DMS114 treated with DMSO at 0.1 percent for 48 hours (cell line): ENCODE results near the gene PLEKHM1.
"Not testable (repeated sequence)": the region's sequence is repeated elsewhere in the genome, so short reads cannot be mapped to it uniquely, and the experiment has no call there.

Experiments used
- DNase-seq: peaks from one replicate; lab custom pipeline; 2025; ENCODE audit not compliant: unreplicated experiment; lab: John Stamatoyannopoulos, UW

Gene PLEKHM1

DNA sequence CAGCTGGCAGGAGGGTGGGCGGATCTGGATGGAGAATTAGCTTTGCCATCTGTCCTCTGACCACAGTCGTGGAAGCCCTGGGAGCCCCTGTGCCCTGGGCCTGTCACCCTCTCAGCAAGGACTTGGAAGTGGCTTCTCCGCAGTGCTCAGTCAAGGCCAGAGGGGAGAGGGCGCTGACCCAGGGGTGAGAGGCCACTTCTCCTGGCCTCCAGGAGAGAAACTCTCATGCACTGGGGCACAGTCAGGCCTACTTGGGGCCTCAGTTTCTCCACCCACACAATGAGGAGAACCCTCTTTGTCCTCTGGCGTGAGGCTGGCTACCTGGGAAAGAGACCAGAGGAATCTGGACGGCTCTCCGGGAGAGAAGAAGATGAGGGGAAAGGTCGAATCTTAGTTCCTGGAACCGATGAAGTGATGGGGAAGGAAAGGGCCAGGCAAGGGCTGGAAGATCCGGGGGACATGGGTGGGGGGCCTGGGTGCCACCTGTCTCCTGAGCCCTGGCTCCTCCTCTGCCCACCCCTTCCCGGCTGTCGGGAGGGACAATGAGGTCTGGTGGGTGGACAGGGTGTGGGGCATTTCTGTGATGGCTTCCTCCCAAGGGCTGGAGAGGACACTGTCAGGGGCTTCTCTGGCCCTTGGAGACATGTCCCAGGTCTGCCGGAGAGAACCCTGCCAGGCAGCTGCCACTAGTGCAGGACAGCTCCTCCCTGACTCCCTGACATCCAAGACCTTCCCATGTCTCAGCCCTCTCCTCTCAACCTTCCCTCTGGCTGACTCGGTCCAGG is 48.8 kb downstream of the PLEKHM1 start:
- no peak for DNase-seq

- not testable (repeated sequence) for DNase-seq
These were observed 49.5 kb downstream of the PLEKHM1 start for GRCh38 chr17:45440839-45441515.

DNA sequence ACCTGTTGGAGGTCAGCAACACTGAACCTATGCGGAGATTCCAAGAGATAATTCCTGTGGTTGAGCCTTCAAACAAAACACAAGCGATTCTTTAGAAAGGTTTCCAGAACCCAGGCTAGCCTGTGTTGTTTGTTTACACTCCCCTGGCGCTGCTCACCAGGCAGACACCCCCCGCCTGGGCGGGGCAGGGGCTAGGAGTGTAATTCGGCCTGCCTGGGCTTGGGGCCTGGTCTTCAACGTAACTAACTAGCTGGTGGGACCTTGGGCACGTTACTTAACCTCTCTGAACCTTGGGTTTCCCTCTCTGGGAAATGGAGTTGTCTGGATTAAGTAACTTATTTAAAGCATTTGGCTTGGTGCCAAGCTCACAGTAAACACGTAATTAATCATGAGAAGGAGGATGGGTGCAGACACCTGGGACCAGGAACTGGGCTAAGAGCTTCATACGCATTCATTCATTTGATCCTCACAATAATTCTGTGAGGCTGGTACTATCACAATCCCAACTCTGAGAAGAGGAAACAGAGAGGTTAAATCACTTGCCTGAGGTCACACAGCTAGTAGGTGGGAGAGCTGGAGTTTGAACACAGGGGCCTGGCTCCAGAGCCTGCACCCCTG is 50.3 kb downstream of the PLEKHM1 start:
- no peak for DNase-seq

GRCh38 chr17:45438931-45439610 is 51.5 kb downstream of the PLEKHM1 start:
- DNase-seq: no peak

DNA sequence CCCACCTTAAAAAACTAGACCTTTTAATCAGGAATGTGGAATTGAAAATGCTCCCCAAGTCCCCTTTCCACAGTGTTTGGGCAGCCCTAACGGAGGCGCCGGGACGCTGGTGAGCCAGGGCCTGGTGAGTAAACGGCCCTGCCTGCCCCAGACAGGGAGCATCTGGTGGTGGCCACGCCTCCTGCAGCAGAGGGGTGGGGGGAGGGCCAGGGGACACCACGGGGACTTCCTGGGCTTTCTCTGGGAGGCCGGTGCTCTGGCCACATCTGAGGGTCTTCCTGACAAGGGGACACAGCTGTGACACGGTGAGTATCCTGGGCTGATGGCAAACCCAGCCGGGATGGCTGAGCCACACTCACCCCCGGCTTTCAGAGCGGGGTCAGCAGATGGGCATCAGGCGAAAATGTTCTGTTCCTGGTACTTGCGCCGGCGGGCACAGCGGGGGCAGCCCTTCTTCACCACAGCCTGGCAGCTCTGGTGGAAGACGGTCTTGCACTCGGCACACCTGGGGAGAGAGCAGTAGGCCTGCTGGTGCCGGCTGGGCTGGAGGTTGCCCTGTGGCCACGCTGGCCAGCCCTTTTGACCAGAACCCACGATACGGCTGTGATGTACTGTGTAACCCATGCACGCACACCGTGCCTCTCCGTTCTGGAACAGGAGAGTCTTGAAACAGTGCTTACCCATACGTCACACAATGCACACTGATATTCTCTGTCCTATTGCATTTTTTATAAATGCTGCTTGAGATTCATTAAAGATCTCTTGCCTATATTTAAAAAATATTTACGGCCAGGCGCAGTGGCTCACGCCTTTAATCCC is 52.8 kb downstream of the PLEKHM1 start:
- no peak for DNase-seq

DNA sequence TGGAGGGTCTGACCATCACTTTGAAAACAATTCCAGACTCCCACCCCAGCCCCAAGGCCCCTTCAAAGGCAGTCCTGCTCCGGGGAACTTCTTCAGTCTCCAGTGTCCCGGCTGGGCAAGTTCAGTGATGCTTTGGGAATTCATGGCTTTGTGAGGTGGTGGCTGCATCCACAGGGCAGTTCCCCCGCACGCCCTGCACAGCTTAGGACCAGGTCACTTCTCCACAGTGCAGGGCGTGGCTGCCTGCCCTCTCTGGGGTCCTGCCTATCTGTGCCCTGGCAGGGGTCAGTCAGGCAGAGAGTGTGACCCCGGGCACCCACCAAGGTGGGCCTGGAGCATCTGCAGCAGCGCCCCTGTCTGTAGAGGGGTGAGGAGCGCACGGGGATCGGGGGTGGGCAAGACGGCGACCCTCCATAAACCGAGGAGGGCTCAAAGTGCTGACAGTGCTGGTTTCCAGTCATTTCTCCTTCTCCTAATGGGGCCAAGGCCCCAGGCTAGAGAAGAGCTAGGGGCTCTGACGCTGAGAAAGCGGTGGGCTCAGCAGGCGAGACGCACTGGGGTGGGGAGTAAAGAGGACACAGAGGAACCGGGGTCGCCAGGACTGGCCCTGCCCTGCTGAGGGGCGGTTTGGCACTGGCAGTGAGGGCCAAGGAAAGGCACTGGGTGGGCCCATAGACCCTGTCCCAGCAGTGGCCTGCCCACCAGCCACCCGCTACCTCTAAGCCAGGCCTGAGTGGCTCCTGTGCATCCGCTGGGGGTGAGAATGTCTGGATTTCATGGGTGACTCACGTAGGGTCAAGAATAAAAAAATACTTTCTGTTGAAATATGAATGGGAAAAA is 53.7 kb downstream of the PLEKHM1 start:
- no peak for DNase-seq

- DNase-seq: no peak
These were observed 54.4 kb downstream of the PLEKHM1 start for GRCh38 chr17:45436161-45436560.

DNA sequence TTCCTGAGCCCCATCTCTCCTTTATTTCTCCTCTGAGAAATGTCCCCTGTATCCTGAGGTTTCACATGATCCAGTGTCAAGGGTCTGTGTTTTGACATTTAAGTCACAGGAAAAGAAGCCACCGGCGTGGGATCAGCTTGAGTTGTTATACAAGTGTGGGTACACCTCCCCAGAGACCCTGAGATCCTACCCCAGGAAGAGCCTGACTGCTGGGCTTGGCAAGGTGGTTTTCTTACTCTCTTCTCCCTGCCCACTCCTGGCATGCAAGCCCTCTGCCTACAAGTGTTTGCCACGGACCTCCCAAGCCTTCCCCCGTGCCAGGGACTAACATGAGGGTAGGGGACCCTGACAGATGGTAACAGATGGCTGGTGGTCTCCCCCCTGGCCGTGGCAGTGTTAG is 55.0 kb downstream of the PLEKHM1 start:
- DNase-seq: no peak

DNA sequence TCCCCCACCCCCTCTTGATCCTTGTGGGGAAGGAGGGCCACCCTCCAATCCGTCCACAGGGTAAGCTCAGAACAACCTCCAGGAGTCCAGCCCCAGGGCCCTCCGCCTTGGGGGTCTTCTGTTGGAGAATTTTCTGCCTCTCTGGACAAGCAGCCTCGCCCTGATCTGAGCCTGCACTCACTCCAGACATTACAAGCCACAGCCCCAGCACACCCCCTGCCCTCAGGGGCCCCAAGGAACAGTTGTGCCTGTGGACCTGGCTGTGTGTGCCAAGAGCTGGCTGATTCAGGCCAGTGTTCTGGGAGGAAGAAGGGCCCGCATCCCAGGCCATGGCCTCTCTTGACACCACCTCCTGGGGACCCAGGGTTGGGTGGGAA is 57.4 kb downstream of the PLEKHM1 start:
- DNase-seq: no peak

- no peak for DNase-seq
These were observed 57.9 kb downstream of the PLEKHM1 start, which contains the start of gene ARHGAP27 for GRCh38 chr17:45432405-45433158. Gene ARHGAP27, minus strand, starts transcription at chr17:45432870. Its CDS starts 2,591 bp downstream, at chr17:45430279.

DNA sequence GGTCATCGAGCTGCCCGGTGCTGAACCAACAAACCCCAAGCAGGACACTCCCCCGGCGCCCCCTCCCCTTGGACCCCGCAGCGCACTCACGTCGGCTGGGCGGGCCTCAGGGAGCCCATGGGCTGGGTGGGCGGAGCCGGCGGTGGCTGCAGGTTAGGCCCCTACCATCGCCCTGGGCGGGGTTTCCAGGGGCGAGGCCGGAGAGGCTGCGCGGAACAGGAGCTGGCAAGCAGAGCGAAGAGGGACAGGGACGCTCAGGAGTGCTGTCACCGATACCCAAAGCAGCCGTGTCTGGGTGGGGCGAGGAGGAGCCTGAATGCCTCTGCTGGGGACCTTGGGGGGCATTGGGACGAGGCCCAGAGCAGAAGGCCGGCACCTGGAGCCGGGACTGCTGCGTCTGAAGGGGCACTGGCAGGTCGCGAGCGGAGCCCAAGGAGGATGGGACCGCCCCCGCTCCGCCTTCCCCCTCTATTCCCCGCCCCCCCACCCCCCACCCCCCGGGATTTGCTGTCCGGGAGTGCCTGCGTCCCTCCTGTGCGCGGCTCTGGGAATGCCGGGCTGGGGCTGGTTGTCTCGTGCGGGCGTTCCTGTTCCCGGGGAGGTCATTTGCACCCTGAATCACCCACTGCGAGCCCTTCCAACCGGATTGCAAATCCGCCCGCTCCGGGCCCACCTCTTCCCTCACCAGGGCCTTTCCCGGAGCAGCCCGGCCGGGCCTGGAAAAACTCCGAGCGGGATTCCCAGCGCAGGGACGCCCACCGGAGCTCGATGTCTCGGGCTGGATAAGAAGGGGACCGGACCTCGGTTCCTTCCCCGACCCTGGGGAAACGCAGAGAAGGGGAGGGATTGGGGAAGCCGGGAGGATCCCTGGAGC is 58.8 kb downstream of the PLEKHM1 start:
- peak; percentile 72 for DNase-seq

GRCh38 chr17:45430738-45431530 is 59.6 kb downstream of the PLEKHM1 start:
- no peak for DNase-seq

DNA sequence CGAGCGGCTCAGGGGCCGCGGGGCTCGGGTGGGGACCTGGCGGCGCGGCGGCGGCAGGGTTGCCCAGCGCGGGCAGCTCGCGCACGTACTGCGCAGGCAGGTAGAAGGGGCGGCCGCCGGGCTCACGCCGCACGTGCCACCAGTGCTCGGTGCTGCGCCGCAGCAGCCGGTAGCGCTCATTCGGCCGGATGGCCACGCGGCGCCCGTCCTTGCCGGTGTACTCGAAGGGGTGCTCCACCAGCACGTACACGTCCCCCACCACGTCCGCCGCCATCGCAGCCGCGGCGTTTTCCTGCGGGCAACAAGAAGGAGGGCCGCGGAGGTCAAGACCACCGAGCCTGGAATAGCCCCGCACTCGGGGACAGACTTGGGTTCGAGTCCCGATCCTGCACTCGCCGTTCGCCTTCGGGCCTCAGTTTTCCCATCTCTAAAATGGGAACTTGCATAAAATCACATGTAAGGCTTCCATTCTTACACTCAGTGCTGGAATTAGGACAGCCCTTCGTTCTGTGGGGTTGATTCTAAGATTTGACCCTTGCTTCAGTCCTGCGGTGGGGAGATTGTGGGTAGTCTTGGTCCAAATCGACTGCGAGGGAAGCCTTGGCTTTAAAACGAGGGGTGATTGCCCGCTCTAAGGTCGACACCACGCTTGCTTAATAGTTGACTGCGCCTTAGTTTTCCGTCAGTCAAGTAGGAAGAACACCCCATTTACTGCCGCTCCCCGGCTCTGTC is 60.3 kb downstream of the PLEKHM1 start:
- no peak for DNase-seq

DNA sequence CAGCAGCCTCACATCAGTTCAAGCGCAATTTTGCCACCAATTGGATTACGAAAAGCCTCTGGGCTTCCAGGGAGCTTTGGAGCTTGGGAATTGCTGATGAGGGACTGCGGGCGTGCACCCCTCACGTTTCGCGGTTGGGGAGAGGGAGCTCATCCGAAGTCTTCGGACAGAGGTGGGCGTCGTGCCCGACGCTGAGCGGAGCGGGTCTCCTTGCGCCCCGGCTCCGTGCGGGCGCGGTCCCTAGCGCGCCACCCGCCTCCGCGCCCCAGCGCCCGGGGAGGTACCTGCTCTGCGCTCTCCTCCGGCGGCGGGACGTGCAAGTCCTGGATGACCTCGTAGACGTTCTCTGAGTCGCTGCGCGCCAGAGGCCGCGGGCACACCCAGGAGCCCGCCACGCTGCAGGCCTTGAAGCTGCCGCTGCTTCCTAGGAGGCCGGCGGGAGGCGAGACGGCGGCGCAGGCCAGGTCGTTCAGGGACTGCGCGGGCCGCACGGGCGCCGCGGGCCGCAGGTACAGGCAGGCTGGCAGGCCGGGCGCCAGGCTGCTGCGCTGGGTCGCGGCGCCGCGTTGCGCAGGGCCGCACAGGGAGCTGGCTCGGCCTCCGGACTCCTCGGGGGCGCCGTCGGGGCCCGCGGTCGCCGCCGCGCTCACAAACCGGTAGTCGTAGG is 61.0 kb downstream of the PLEKHM1 start:
- no peak for DNase-seq

DNA sequence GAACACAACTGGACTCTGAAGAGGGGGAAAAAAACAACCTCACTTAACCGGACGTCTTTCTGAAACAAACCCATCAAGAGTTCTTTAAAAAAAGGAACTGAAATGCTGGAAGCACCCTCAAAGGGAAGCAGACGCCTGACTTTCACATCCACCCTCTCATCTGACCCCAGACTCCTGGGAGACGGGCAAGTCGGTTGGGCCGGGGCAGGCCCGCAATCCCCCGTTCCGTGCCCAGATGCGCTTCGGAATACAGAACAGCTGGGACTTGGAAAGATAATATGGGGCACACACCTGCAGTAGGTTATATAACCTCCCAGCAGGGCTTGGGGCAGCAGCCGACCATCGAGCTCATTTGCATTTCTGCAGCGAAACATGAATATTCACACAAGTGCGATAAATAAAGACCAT is 61.6 kb downstream of the PLEKHM1 start:
- DNase-seq: no peak

DNA sequence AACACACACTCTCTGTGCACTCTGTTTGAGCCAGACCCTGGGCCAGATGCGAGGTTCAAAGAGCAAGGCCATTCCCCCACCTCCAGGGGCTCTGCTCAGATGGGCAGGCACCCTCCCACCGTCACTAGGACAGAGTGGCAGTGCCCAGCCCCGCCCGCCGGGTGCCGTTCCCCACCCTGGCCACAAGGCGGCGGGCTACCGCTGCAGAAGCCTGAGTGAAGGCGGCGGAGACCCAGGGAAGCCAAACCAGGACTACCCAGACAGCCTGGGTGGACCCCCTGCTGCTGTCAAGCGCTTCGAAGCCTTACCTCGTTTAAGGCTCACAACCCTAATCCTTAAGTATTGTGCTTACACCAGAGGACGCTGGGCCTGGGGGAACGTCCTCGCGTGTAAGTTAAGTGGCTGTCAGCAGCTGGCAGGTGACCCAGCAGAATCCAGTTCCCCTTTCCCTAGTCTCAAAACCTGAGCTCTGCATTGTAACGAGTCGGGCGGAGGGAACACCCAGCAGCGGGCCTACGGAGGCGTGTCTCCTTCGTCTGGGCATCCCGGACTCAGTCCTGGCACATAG is 62.4 kb downstream of the PLEKHM1 start:
- peak; percentile 64 for DNase-seq
